Neural progenitor cell (in vitro differentiated cells): ENCODE data around the gene CYCS.

ENCODE experiments used
- EZH2 ChIP-seq: fragments of 200-600 bp; sonication (generic); IDR thresholded peaks from 2 replicates; pipeline ENCODE4 v1.6.1; 2017; ENCODE audit warnings: antibody characterized with exemption, mild to moderate bottlenecking, moderate library complexity
- TF ChIP-seq, protein P1 (sequence below): fragments of 200-600 bp; sonication (generic); IDR thresholded peaks from 2 replicates; pipeline ENCODE4 v1.5.1; 2017; ENCODE audit warnings: antibody characterized with exemption, mild to moderate bottlenecking

DNA sequence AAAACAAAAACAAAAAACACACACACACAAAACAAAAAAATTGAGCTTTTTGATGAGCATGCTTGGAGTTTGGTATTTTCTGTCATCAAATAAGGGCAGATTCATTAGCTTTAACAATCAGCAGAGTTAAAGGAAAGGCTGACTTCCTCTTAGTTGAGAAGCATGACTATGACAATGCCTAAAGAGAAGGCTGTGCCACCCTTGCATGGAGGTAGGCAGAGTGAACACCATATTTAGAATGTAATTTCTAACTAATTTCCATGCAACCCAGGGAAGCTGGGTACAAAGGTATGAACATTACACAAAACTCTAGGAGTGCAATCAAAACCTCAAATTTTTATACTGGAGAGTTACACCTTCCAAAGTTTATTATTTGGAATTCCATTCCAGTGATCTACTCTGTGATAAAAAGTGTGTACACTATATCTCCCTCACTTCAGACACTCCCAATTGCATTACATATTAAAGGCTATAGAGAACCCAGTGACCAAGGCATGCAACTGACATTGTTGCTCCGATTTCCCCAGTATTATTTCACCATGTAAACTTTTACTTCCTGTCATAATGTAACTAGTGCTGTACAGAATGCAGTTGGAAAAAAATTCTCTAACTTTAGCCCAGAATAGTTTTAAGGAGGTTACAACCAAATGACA, 9.4 kb upstream of the CYCS start:
- TF ChIP-seq EZH2, result no peak
- TF ChIP-seq, protein P1, sequence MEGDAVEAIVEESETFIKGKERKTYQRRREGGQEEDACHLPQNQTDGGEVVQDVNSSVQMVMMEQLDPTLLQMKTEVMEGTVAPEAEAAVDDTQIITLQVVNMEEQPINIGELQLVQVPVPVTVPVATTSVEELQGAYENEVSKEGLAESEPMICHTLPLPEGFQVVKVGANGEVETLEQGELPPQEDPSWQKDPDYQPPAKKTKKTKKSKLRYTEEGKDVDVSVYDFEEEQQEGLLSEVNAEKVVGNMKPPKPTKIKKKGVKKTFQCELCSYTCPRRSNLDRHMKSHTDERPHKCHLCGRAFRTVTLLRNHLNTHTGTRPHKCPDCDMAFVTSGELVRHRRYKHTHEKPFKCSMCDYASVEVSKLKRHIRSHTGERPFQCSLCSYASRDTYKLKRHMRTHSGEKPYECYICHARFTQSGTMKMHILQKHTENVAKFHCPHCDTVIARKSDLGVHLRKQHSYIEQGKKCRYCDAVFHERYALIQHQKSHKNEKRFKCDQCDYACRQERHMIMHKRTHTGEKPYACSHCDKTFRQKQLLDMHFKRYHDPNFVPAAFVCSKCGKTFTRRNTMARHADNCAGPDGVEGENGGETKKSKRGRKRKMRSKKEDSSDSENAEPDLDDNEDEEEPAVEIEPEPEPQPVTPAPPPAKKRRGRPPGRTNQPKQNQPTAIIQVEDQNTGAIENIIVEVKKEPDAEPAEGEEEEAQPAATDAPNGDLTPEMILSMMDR, result no peak
